ENCODE results near the gene NUP54.

The NUP54 gene

GRCh38 chr4:76072760-76073159, 75.4 kb downstream of the NUP54 start:
- DNase-seq (ENCODE audit: low spot score), result no peak

- peak; percentile 88 for DNase-seq (ENCODE audit: low spot score)
Measured at GRCh38 chr4:76067652-76068286, 80.4 kb downstream of the NUP54 start.

- no peak for DNase-seq (ENCODE audit: low spot score)
Measured at GRCh38 chr4:76066546-76066945, 81.7 kb downstream of the NUP54 start.

Measured in pons (tissue), 1 donor.